Urinary bladder (tissue), 4 donors: ENCODE data around the gene SOX30. TPM values are rescaled to one million over a fixed set of nuclear protein-coding genes. Genes with fewer than 3 reads are reported as not detected.

ENCODE experiments used
- DNase-seq: peaks from one replicate; pipeline ENCODE4 v3.0.0-alpha.2; 2015; ENCODE audit errors: extremely low spot score
- H3K27ac ChIP-seq: one replicate; pipeline ENCODE4 v1.5.1; 2013; ENCODE audit warnings: low read depth, mild to moderate bottlenecking, moderate library complexity
- H3K36me3 ChIP-seq: one replicate; pipeline ENCODE4 v1.6.1; 2013; ENCODE audit warnings: mild to moderate bottlenecking, moderate library complexity; ENCODE audit not compliant: insufficient read depth
- H3K4me1 ChIP-seq: one replicate; pipeline ENCODE4 v1.6.1; 2013; ENCODE audit warnings: mild to moderate bottlenecking, moderate library complexity; ENCODE audit not compliant: insufficient read depth
- H3K4me3 ChIP-seq: one replicate; pipeline ENCODE4 v1.5.1; 2013; ENCODE audit warnings: low read depth, low read length
- WGBS: extraction: QIAGEN DNeasy Blood & Tissue Kit; methylation state at CpG from one replicate; pipeline ENCODE4 v1.1.7; 2013; 5-methylcytosine and 5-hydroxymethylcytosine counted together
- polyA plus RNA-seq: library from polyadenylated mRNA; stranded (reverse); fragments of 200-250 nt; gene quantifications from one replicate; pipeline ENCODE4 v1.2.3, GENCODE V29; 2013
- total RNA-seq: library from RNA; depleted of rRNA; stranded (reverse); fragments of >200 nt; gene quantifications from one replicate; pipeline ENCODE4 v1.2.3, GENCODE V29; 2014
- donor health status: healthy with polysubstance abuse.
- donor health status: healthy.

The SOX30 gene
- total and polyA plus RNA-seq, 2 donors: 0.33 TPM; not detected in 1

- Histone ChIP-seq H3K27ac (no peak overlapping the region), H3K4me1 (no peaks in the 10 kb centered on the region), H3K4me3 (no peak overlapping the region), H3K36me3 (no peaks in the 10 kb centered on the region)
- DNase-seq: no peak
- 80% methylated on average over 7 of the region's 7 CpGs for WGBS
Observed at GRCh38 chr5:157648275-157648990, 3.8 kb downstream of the SOX30 start.

- Histone ChIP-seq H3K27ac (no peak overlapping the region), H3K4me3 (no peak overlapping the region), H3K36me3 (no peaks in the 10 kb centered on the region), H3K4me1 (no peaks in the 10 kb centered on the region)
- DNase-seq: no peak
- 88% methylated on average over 9 of the region's 9 CpGs for WGBS
Observed at GRCh38 chr5:157640406-157641066, 11.7 kb downstream of the SOX30 start.

- Histone ChIP-seq H3K4me3 (no peak overlapping the region), H3K27ac (no peak overlapping the region), H3K4me1 (no peaks in the 10 kb centered on the region), H3K36me3 (no peaks in the 10 kb centered on the region)
- 88% methylated on average over 2 of the region's 2 CpGs for WGBS
- DNase-seq: no peak
Observed at GRCh38 chr5:157630341-157630740, 21.9 kb downstream of the SOX30 start.

GRCh38 chr5:157626831-157627230, 25.4 kb downstream of the SOX30 start:
- DNase-seq: no peak
- H3K36me3 ChIP-seq: no peaks in the 10 kb centered on the region
- no peaks in the 10 kb centered on the region for H3K4me1 ChIP-seq
- H3K4me3 ChIP-seq: no peak overlapping the region
- H3K27ac ChIP-seq: no peak overlapping the region
- WGBS: 95% methylated on average over 6 of the region's 6 CpGs

- no peak overlapping the region for H3K4me3 ChIP-seq
- no peak for DNase-seq
- no peaks in the 10 kb centered on the region for H3K4me1 ChIP-seq
- H3K36me3 ChIP-seq: no peaks in the 10 kb centered on the region
- 53% methylated on average over 2 of the region's 2 CpGs for WGBS
- no peak overlapping the region for H3K27ac ChIP-seq
Observed at GRCh38 chr5:157624144-157624543, 28.1 kb downstream of the SOX30 start.

- H3K4me3 ChIP-seq: no peak overlapping the region
- no peak overlapping the region for H3K27ac ChIP-seq
- H3K36me3 ChIP-seq: no peaks in the 10 kb centered on the region
- DNase-seq: no peak
- no peaks in the 10 kb centered on the region for H3K4me1 ChIP-seq
Observed at GRCh38 chr5:157620776-157621175, 31.5 kb downstream of the SOX30 start.

GRCh38 chr5:157618191-157618765, 34.0 kb downstream of the SOX30 start:
- Histone ChIP-seq H3K4me3 (no peak overlapping the region), H3K27ac (no peak overlapping the region), H3K36me3 (no peaks in the 10 kb centered on the region), H3K4me1 (no peaks in the 10 kb centered on the region)
- no peak for DNase-seq
- WGBS: 96% methylated on average over 8 of the region's 8 CpGs

- no peaks in the 10 kb centered on the region for H3K36me3 ChIP-seq
- H3K4me1 ChIP-seq: no peaks in the 10 kb centered on the region
- no peak overlapping the region for H3K4me3 ChIP-seq
- WGBS: 83% methylated on average over 4 of the region's 4 CpGs
- no peak overlapping the region for H3K27ac ChIP-seq
- no peak for DNase-seq
Observed at GRCh38 chr5:157616785-157617184, 35.5 kb downstream of the SOX30 start.

GRCh38 chr5:157613385-157614245, 38.6 kb downstream of the SOX30 start:
- 86% methylated on average over 11 of the region's 11 CpGs for WGBS

GRCh38 chr5:157612581-157612980, 39.7 kb downstream of the SOX30 start:
- Histone ChIP-seq H3K4me1 (no peaks in the 10 kb centered on the region), H3K27ac (no peak overlapping the region), H3K36me3 (no peaks in the 10 kb centered on the region), H3K4me3 (no peak overlapping the region)
- WGBS: 61% methylated on average over 5 of the region's 5 CpGs
- DNase-seq: no peak

More at GRCh38 chr5:157613385-157614245, 38.6 kb downstream of the SOX30 start:
- Histone ChIP-seq H3K27ac (no peak overlapping the region), H3K4me1 (no peaks in the 10 kb centered on the region), H3K36me3 (no peaks in the 10 kb centered on the region), H3K4me3 (no peak overlapping the region)
- no peak for DNase-seq

- H3K27ac ChIP-seq: no peak overlapping the region
- H3K4me1 ChIP-seq: no peaks in the 10 kb centered on the region
Observed at GRCh38 chr5:157611571-157612476, 40.4 kb downstream of the SOX30 start.

GRCh38 chr5:157610990-157611389, 41.2 kb downstream of the SOX30 start:
- 83% methylated on average over 5 of the region's 5 CpGs for WGBS
- H3K27ac ChIP-seq: no peak overlapping the region
- no peak overlapping the region for H3K4me3 ChIP-seq
- H3K36me3 ChIP-seq: no peaks in the 10 kb centered on the region
- no peak for DNase-seq
- no peaks in the 10 kb centered on the region for H3K4me1 ChIP-seq

More at GRCh38 chr5:157611571-157612476, 40.4 kb downstream of the SOX30 start:
- 47% methylated on average over 10 of the region's 10 CpGs for WGBS
- no peaks in the 10 kb centered on the region for H3K36me3 ChIP-seq
- H3K4me3 ChIP-seq: no peak overlapping the region
- no peak for DNase-seq
